GM21737 (cell line): ENCODE data around the gene PRKCB.

Experiments
- ATAC-seq: cut with Tn5 transposase; IDR thresholded peaks from one replicate; pipeline ENCODE4 v1.9.1; 2021; ENCODE audit warnings: mild to moderate bottlenecking, moderate library complexity; ENCODE audit not compliant: unreplicated experiment

The PRKCB gene

DNA sequence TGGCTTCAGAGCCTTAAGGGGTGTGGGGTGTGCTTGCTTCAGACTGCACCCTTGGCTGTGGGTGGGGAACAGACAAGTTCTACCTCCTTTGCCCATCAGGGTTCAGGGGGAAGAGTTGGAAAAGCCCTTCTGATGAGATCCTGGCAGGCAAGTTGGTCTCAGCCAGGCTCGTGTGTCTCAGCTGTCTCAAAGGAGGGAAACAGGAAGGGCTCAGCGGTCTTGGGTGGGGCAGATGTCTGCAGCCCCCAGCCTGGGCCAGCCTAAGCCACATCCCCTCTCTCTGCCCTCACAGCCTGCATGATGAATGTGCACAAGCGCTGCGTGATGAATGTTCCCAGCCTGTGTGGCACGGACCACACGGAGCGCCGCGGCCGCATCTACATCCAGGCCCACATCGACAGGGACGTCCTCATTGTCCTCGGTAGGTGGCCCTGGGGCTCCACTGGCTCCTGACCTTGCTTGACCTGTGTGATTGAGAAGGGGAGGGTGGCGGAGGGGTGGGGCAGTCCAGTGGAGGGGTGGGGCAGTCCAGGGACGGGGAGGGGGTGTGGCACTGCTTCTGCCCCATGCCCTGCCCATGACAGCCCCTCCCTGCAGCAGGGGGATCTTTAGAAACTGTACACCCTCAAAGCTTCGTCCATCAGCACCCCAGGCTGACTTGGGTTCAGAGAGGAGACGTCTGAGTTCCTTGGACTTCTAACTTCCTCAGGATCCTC lies 199.5 kb downstream of the PRKCB start:
- no peak for ATAC-seq

DNA sequence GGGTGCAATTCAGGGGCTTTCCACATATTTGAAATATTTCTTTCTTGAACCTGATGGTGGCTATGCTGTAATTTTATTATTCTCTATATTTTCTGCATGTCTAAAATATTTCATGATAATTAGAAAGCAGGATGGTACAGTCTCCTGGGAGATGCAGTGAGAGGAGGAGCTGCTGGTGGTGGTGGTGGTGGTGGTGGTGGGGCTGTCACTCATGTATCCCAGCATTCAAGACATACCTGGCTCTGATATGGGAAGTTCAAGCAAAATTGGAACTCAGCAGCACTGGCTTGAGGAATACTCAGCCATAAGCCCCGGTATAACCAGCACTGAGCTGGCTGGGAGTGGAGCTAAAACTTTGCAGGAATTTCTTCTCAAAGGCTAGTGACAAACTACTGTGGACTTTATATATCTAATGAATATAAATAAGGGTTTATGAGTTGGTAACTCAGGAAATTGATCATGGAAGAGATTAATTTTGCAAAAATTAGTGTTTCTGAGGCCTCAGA lies 200.3 kb downstream of the PRKCB start:
- ATAC-seq, result no peak

DNA sequence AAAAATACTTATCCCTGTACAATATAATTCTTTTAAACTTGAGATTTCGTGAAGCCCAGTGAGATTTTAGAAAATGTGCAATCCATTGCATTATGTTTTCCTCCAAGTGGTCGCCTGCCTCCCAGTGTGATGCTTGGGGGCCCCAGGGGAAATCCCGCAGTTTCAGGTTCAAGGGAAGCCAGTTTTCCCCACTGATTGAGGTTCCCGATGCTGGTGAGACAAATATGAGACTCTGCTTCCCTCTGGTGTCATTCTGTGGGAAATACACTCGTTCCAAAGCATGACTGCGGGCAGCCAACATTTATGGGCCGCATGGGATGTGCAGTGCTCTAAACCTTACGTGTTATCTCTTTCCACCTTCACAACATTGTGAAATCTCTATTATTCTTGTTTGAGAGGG lies 200.8 kb downstream of the PRKCB start:
- ATAC-seq, result no peak

DNA sequence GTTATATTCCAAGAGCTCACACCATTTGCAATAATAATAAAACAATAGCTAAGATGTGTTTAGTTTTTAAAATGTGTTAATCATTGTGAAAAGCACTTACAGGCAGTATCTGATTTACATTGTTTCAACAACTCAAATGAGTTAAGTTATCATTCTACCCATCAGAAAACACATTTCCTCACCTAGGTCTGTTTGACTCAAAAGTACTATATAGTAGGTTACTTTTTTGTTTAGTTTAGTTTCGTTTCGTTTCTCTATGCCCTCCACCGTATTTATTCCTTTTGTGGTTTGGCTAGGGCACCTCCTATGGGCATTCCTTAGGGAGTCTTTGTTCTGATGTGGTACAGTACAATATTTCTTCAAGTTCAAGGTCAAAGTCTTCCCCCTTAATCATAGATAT lies 201.6 kb downstream of the PRKCB start:
- no peak for ATAC-seq

DNA sequence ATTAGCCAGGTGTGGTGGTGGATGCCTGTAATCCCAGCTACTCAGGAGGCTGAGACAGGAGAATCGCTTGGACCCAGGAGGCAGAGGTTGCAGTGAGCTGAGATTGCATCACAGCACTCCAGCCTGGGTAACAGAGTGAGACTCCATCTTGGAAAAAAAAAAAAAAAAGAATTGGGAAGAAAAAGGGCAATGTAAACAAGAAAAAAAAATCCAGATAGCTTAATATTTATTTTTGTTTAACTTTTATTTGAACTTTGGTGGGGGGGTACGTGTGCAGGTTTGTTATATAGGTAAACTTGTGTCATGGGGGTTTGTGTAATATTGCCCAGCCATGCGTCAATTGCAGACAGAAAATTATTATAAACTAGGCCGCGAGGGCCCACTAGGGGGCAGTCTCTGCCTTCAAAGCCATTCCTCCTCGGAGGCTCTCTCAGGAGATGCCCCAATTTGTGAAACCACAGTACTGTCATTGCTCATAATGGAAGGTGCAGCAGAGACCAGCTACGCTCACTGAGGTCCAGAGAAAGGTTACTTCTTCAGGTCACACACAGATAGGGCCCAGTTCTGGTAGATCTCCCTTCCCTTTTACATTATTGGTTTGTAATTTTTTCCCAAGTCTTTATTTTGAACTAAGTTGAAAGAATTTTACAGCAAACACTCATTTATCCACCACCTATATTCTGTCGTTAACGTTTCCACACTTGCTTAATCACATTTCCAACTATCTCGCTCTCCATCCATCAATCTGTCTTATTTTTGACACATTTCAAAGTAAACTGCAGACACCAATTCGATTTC lies 206.2 kb downstream of the PRKCB start:
- ATAC-seq, result no peak

DNA sequence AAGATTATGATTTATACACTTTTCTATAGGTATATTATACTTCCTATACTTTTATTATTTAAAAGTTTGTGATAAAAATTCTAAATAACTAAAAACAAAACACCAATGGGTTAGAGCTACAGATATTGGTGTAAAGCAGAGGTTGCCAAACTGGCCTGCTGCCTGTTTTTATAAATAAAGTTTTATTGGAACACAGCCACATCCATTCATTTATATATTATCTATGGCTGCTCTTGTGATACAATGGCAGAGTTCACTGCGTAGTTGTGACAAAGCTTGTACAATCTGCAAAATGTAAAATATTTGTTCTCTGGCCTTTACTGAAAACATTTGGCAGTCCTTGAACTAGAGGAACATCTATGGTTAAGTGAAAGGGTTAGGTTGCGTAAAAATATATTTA lies 208.7 kb downstream of the PRKCB start:
- ATAC-seq, result no peak

DNA sequence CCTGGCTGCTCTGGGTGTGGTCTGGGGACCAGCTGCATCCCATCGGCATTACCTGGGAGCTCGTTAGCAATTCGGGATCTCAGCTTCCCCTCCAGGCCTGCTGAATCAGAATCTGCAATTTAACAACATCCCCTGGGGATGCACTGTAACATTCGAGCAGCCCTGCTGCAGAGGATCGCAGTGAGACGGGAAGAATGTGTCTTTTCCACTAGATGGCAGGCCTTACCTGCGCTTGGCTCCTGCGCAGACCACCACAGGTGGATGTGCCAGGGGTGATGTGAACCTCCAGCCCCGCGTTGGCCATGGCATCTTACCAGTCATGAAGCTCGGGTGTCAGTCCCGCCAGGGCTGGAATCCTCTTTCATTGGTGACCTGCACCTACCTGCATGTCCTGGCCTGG lies 209.9 kb downstream of the PRKCB start:
- ATAC-seq, result no peak

DNA sequence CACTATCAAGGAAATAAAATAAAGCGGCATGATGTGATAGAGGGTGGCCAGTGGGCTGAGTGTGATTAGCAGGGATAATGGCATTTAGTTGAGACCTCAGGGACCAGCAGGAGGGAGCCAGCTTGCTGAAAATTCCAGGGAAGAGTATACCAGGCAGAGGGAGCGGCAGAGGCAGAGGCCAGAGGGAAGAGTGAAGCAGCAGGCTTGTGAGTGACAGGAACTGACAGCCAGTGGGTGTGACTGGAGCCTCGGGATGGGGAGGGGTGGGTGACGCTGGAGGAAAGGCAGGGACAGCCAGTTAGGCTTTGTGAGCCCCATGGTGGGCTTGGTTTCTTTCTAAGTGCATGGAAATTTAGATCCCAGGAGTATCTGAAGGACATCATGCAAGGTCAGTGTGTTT lies 210.7 kb downstream of the PRKCB start:
- no peak for ATAC-seq

DNA sequence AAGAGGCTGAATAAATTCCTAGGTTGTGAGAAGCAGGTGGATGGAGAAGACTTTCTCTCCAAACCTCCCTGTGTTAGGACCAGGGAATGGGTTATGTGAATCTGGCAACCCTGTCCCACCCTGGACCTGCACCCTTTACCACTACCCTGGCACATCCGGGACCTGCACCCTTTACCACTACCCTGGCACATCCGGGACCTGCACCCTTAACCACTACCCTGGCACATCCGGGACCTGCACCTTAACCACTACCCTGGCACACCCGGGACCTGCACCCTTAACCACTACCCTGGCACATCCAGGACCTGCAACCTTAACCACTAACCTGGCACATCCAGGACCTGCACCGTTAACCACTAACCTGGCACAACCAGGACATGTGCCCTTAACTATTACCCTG lies 213.3 kb downstream of the PRKCB start:
- no peak for ATAC-seq

DNA sequence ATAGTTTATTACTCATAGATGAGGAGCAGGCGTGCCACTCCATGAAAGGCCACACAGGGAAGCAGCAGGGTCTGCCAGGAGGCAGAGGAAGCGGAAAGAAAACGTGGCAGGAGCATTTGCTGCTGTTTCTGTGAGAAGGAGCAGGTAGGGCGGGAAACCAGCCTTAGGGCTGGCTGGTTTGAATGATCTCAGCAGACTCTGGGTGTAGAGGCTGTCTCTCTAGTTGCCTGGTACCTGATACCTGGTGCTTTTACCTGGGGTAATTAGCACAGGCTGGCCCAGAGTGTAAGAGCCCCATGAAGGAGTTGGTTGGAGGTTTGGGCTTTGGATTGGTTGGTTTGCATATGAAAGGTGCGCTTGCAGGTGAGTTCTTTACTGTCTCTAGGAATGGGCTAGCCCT lies 215.3 kb downstream of the PRKCB start:
- ATAC-seq, result no peak

DNA sequence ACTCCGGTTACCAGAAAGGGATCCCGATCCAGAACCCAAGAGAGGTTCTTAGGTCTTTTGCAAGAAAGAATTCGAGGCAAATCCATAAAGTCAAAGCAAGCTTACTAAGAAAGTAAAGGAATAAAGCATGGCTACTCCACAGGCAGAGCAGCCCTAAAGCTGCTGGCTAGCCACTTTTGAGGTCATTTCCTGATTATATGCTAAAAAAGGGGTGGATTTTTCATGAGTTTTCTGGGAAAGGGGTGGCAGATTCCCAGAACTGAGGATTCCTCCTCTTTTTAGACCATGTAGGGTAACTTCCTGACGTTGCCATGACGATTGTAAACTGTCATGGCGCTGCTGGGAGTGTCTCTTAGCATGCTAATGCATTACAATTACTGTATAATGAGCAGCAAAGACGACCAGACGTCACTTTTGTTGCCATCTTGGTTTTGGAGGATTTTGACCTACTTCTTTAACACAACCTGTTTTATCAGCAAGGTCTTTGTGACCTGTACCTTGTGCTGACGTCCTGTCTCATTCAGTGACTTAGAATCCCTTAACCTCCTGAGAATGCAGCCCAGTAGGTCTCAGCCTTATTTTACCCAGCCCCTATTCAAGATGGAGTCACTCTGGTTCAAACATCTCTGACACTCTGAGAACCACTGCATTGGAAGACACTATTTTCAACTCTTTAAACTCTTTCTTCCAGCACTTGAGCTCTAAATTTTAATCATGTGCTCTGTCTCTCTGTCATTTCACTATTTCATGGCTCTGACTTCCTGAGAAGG lies 216.7 kb downstream of the PRKCB start:
- no peak for ATAC-seq

DNA sequence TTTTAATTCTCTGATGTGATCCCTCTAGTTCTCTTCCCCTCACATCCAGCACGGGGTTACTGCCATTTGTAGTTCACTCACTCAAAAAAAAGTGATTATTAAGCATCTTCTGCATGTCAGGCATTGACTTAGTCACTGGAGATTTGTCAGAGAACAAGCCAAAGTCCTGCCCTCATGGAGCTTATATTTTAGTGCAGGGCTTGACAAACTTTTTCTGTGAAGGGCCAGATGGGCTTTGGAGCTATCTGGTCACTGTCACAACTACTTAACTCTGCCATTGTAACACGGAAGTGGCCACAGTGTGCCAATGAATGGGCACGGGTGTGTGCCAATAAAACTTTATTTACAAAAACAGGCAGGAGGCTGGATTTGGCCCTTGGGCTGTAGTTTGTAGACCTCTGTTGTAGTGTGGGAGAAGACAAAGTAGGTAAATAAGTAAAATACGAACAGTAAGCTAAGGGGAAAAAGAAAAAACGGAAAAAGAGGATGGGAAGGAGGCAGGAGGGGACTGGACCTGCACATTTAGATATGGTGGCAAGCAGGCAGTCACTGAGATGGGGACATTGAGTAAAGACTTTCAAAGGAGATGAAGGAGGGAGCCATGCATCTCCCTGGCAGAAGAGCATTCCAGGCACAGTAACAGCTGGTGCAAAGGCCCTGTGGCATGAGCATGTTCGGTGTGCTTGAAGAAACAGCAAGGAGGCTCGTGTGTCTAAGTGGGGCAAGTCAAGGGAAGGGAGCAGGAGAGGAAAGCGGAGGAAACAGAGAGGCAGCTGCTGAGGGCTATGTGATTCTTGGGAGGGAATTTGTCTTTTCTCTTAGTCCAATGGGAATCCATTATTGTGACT lies 217.5 kb downstream of the PRKCB start:
- ATAC-seq, result no peak

DNA sequence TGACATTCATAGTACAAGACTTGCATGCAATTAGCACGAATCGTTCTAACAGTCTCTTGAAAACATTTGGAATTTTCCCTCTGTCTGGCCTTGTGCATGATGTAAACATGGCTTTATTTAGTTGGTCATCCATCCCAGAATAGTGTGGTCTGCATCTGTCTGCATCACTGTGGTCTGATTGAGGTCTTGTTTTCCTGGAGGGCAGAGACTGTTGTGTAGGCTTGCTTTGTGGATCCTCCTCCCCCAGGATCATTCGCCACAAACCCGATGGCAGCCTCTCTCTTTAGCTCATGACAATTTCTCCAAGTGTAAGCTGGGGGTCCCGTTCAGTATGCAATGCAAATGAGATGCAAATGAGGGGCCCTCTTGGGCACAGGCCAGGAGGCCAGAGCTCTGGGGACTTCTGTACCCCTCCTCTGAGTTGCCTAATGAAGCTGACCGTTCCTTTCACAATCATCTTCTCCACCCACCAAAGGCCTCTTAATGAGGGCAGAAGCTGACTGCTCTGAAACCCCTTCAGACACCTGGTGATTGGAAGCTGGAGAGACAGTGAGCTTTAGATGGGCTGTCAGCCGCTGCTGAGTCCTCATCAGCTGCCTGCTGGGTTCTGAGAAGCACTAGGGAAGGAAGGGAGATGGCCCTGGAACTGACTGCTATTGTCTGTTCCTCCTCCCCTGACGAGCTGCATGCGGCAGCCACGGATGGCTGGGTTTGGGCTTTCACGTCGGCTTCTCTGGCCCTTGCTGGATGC lies 219.1 kb downstream of the PRKCB start:
- ATAC-seq, result no peak

DNA sequence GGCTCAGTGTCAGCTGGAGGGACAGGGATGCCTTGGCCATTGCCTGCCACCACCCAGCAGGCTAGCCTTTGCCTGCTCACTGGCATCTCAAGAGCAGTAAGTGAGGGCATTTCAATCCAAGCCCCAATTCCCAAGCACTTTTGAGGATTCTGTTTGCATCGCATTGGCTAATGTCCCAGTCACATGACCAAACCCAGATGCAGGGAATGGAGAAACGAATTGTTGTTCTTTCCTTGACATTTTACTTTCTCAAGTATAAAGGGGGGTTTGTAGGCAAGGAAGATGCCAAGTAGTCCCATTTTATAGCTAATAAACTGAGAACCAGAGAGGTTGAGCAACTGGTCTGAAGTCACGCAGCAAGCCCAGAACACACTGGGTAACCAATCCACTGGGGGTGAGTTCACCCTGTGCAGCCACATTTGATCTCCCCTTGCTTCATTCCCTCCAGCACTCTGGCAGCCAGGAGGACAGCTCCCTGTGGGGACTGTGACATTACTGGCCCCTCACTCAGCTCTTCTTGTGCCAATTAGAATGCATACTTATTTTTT lies 226.6 kb downstream of the PRKCB start:
- ATAC-seq, result no peak

DNA sequence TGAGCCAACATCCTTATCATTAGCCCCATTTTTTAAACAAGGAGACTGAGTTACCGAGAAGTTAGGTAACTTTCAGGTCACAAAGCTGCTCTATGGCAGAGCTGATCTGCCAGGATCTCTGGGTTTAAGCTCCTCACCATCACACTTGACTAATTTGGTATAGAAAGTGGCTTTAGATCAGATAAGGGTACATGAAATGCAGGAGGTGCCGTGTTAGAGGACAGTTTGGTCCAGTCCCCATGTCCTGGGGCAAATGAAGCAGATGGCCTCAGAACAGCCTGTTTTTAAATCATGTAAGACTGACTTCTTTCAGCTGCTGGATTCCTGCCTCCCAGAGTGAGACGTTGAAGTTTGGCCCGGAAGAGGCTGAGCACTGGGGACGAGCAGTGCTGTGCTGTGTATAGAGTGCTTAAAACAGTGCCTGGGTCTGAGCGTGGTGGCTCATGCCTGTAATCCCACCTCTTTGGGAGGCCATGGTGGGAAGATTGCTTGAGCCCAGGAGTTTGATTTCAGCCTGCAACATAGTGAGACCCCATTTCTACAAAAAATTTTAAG lies 233.3 kb downstream of the PRKCB start:
- ATAC-seq, result no peak

DNA sequence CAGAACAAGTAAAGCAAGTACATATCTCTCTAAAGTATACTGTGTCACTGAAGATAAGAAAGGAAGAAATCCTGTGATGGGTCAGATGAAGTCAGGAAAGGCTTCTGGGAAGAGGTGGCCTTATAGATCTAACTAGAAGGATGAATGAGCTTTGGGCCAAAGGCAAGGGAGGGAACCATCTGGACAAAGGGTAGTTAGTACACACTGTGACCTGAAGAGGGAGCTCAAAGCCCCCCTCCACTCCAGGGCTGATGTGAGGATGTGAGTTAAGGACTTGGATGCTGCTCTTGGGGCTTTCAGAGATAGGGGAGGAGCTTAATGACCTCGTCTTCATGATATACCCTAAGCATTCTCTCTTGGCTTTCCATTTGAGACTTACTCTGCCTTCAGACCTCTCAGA lies 235.1 kb downstream of the PRKCB start:
- ATAC-seq, result no peak

DNA sequence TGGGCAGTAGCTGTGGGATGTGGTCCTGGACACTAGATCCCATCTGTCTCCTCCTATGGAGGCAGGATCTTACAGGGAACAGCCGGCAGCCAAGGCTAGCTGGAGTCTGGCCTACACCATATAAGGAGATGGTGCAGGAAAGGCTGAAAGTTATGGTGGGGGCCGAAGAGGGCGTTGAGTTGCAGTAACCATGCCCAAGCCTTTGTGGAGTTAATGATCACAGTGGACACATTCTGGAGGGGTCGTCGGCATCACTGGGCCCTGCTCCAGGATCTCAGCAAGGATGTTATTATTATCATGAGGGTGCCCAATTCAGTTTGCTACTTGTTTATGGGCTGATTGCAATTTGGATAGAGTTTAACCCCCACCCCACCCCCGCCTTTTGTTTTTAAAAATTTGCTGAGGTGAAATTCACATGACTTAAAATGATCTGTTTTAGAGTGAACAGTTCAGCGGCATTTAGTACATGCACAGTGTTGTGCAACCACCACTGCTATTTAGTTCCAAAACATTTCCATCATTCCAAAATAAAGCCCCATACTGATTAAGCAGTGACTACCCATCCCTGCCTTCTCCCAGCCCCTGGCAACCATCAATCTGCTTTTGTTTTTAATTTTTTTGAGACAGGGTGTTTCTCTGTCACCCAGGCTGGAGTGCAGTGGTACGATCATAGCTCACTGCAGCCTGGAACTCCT lies 236.0 kb downstream of the PRKCB start:
- no peak for ATAC-seq

DNA sequence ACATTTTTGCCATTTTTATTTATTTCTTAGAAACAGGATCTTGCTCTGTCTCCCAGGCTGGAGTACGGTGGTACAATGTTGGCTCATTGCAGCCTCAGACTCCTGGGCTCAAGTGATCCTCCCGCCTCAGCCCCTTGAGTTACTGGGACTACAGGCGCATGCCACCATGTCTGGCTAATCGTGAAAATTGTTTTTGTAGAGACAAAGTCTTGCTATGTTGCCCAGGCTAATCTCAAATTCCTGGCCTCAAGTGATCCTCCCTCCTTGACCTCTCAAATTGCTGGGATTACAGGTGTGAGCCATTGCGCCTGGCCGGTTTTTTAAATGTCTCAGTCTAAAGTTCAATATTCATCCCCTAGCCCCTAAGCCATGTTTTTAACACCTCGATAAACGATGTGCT lies 237.5 kb downstream of the PRKCB start:
- ATAC-seq, result no peak

DNA sequence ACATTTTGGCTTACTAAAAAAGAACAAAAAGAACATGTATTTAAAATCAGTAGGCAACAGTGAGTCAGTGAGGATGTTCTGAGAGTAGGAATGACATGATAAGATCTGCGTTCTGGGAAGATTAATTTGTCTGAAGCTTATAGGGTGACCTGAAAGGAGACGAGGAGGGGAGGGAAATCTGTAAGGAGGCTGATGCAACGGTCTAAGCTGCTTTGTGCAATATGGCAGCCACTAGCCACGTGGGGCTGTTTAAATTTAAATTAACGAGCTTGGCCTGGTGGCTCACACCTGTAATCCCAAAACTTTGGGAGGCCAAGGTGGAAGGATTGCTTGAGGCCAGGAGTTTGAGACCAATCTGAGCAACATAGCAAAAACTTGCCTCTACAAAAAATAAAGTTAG lies 238.8 kb downstream of the PRKCB start:
- no peak for ATAC-seq
